ENCODE measurements around the gene RABEPK.
A peak's percentile ranks its signal among the peaks of the same experiment; 100 is the strongest.
"Not testable (repeated sequence)": the region's sequence is repeated elsewhere in the genome, so short reads cannot be mapped to it uniquely, and the experiment has no call there.

RABEPK gene

GRCh38 chr9:125195591-125195990, 4.8 kb upstream of the RABEPK start:
- DNase-seq: not testable (repeated sequence)

- DNase-seq: no peak
Observed at GRCh38 chr9:125202846-125203618, 2.7 kb downstream of the RABEPK start.

GRCh38 chr9:125204477-125204876, 4.1 kb downstream of the RABEPK start:
- no peak for DNase-seq

GRCh38 chr9:125214186-125214585, 13.8 kb downstream of the RABEPK start:
- DNase-seq: no peak

- no peak for DNase-seq
Observed at GRCh38 chr9:125218621-125219020, 18.3 kb downstream of the RABEPK start.

GRCh38 chr9:125224858-125225257, 24.5 kb downstream of the RABEPK start:
- not testable (repeated sequence) for DNase-seq

- no peak for DNase-seq
Observed at GRCh38 chr9:125227761-125228160, 27.4 kb downstream of the RABEPK start.

- peak in 1 of 3 experiments; percentile 21 for DNase-seq
Observed at GRCh38 chr9:125233678-125234077, 33.3 kb downstream of the RABEPK start.

- DNase-seq: not testable (repeated sequence)
Observed at GRCh38 chr9:125234099-125234498, 33.8 kb downstream of the RABEPK start.

GRCh38 chr9:125235804-125236519, 35.6 kb downstream of the RABEPK start:
- DNase-seq: no peak

GRCh38 chr9:125236520-125237159, 36.3 kb downstream of the RABEPK start:
- peak in 1 of 3 experiments; percentile 43 for DNase-seq

- peak in 1 of 3 experiments; percentile 13 for DNase-seq
Observed at GRCh38 chr9:125238127-125238914, 38.0 kb downstream of the RABEPK start.

- peak in 1 of 3 experiments; percentile 11 for DNase-seq
Observed at GRCh38 chr9:125238915-125239446, 38.6 kb downstream of the RABEPK start.

- DNase-seq: no peak
Observed at GRCh38 chr9:125239631-125240597, 39.6 kb downstream of the RABEPK start.

GRCh38 chr9:125240649-125240999, 40.3 kb downstream of the RABEPK start:
- DNase-seq: peak; percentile 4 to 82 (median 64)

- DNase-seq: peak; percentile 95 to 100 (median 100)
Observed at GRCh38 chr9:125241000-125241862, 40.9 kb downstream of the RABEPK start, which contains the start of gene HSPA5. Gene HSPA5 (minus strand): TSS chr9:125241343. CDS start chr9:125241126, 217 bp downstream.

- DNase-seq: no peak
Observed at GRCh38 chr9:125241863-125242739, 41.8 kb downstream of the RABEPK start.

GRCh38 chr9:125243792-125244260, 43.5 kb downstream of the RABEPK start:
- DNase-seq: no peak

GRCh38 chr9:125246261-125246667, 45.9 kb downstream of the RABEPK start:
- DNase-seq: no peak

All from NCI-H1417 (cell line).